GM10248 (cell line): ENCODE measurements around the gene BRINP3.

Source experiments
- CTCF ChIA-PET: fragments of 300-600 bp; sonication (Branson Sonifier 250); formaldehyde crosslinking; extraction: SDS; loops from one replicate; lab custom pipeline; 2021; ENCODE audit warnings: antibody characterized with exemption; lab: Yijun Ruan, JAX
- POLR2A ChIA-PET: fragments of 350-650 bp; sonication (Branson Sonifier 250); formaldehyde crosslinking; extraction: SDS; loops from one replicate; lab custom pipeline; 2020; ENCODE audit warnings: antibody characterized with exemption; lab: Yijun Ruan, JAX
- DNase-seq: peaks from one replicate; pipeline ENCODE4 v3.0.0; 2012; ENCODE audit errors: extremely low spot score
- TF ChIP-seq, protein P1 (sequence below): IDR thresholded peaks from 2 replicates; pipeline ENCODE4 v1.5.1; 2012; ENCODE audit warnings: mild to moderate bottlenecking, low read depth; ENCODE audit errors: extremely low read depth, missing control alignments, control extremely low read depth

Gene BRINP3

DNA sequence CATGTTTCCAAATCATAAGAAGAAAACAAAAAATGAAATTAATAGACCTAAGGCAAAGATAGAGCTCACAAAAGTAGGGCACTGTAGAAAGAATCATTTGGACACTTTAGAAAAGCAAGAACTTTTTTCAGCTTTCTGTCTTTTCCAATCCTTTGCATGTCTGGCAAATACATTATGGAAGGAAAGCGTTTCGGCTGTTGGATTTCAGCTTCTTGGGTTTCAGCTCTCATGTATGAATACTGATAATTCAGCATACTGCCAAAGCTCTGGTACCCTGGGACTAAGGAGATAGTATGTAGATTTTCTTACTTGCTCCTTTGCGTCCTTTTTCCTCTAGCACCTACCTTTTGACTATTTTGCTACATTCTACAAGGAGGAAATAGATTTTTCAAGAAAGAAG is 375.9 kb downstream of the BRINP3 start:
- CTCF ChIA-PET = interaction anchor here (1.5 kb wide), 1 partner anchor 51 kb away, joined by 3 read pairs; no protein-coding TSS in a partner anchor
- POLR2A ChIA-PET = no interaction called here
- TF ChIP-seq, protein P1, sequence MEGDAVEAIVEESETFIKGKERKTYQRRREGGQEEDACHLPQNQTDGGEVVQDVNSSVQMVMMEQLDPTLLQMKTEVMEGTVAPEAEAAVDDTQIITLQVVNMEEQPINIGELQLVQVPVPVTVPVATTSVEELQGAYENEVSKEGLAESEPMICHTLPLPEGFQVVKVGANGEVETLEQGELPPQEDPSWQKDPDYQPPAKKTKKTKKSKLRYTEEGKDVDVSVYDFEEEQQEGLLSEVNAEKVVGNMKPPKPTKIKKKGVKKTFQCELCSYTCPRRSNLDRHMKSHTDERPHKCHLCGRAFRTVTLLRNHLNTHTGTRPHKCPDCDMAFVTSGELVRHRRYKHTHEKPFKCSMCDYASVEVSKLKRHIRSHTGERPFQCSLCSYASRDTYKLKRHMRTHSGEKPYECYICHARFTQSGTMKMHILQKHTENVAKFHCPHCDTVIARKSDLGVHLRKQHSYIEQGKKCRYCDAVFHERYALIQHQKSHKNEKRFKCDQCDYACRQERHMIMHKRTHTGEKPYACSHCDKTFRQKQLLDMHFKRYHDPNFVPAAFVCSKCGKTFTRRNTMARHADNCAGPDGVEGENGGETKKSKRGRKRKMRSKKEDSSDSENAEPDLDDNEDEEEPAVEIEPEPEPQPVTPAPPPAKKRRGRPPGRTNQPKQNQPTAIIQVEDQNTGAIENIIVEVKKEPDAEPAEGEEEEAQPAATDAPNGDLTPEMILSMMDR = no peak
- DNase-seq = no peak

DNA sequence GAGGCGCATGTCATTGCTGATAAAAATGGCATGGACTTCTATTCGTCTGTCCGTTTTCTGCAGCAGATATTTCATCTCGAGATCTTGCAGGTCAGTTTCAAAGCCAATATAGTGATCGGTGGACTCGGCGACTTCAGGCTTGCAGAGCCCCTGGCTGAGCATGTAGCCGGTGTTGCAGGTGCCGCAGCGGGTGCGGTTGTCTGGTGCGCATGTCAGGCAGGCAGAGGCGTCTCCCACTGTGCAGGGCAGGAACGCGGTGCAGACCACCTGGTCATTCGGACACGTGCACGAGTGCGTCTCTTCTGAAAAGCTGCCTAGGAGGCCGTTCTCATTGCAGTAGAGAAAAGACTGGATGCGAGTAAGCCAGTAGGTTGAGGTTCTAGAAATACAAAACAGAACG is 378.9 kb downstream of the BRINP3 start:
- CTCF ChIA-PET = no interaction called here
- no peak for DNase-seq
- POLR2A ChIA-PET = no interaction called here
- TF ChIP-seq, protein P1 = no peak

DNA sequence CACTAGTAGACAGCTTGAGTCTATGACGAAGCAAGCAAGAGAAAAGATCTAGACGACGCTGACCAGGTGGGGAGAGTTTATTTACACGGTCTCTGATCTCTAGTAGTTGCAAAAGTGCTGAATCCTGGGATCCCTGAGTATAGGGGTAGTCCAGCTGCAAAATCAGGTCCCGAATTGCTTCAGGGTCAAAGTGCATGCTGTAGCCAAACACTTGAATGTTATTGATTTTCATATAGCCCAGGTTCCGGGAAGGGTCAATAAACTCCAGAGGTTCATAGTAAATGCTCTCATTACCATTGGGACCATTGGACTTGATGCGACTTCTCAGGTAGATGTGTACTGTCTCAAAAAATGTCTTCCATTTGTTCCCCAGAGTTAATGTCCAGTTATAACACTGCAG is 379.6 kb downstream of the BRINP3 start:
- TF ChIP-seq, protein P1 = no peak
- DNase-seq = no peak
- ChIA-PET CTCF (no interaction called here), POLR2A (no interaction called here)

DNA sequence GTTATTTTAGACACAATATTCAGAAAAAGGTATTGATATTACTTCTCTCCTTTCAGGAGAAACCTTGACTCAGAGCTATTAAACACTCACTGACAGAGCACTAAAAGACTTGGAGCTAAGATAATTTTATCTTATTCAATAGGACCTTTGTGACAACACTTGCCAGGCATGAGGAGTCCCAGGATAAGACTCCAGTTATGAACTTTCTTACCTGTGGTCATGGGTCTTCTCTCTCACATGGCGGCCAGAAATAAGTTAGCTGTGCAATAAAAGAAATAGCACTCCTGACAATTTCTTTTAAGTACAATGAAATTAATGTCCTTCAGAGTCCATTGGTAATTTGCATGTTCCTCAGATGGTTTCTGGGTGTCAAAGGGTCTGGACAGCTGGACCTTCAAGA is 382.1 kb downstream of the BRINP3 start:
- ChIA-PET CTCF (interaction anchor here (1.0 to 1.4 kb wide), 4 partner anchors 11 to 30 kb away, joined by 3 to 4 read pairs (median 3); no protein-coding TSS in a partner anchor), POLR2A (no interaction called here)
- DNase-seq = no peak
- TF ChIP-seq, protein P1 = no peak

DNA sequence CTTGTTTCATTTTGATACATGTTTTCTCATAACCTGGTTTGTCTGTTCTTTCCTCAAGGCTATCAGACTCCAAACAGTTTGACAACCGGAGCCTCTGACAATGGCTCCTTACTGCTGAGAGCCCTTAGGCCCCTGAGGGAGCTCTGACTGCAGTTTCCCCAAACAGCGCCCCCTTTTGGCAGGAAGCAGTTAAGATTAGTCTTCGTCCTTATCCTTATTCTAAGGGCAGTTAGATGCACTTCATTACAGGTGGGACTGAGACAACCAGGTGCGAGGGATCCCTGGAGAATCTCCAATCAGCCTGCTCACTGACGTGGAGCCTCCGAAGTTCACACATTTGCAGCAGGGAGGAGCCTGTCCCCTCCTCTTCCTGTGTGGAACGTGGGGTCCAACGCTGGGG is 393.1 kb downstream of the BRINP3 start:
- CTCF ChIA-PET = interaction anchor here (1.0 to 1.8 kb wide), 5 partner anchors 11 to 654 kb away, joined by 3 to 4 read pairs (median 4); no protein-coding TSS in a partner anchor
- POLR2A ChIA-PET = no interaction called here
- TF ChIP-seq, protein P1 = peak; percentile 6
- no peak for DNase-seq

DNA sequence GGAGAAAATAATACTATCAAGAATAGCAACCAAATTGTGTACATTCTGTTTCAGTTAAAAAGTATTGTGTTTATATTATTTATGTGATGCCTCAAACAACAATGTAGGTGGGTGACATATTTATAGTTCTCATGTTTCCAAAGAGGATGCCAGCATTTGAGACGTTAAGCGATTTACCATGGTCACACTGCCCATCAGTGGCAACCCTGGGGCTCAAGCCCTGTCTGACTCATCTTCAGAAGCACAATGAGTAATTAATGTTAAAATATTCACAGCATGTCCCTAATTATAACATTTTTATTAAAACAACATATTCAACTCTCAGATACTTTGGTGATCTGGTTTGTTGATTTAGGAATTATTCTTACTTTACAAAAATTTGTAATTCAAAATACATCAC is 409.4 kb downstream of the BRINP3 start:
- CTCF ChIA-PET = interaction anchor here (1.3 kb wide), 1 partner anchor 27 kb away, joined by 3 read pairs; no protein-coding TSS in a partner anchor
- POLR2A ChIA-PET = no interaction called here
- TF ChIP-seq, protein P1 = no peak
- DNase-seq = no peak
